Fibroblast of lung (primary cell): ENCODE measurements around the gene PPP1R16B.

Experiments
- CTCF ChIP-seq, 2 donors: IDR thresholded peaks in 1 of 2; conservative IDR thresholded peaks in 1 of 2; 1 replicate in 1 of 2; 2 replicates in 1 of 2; pipeline ENCODE4 v1.5.1; 2011 to 2012; ENCODE audit warnings: low read length in 2 of 2, control low read depth in 1 of 2, inconsistent platforms in 1 of 2, low read depth in 1 of 2, mild to moderate bottlenecking in 1 of 2
- EZH2 ChIP-seq: IDR thresholded peaks from 2 replicates; pipeline ENCODE4 v1.5.1; 2012; ENCODE audit warnings: low read length, control low read depth, mild to moderate bottlenecking; ENCODE audit errors: missing control alignments

- TF ChIP-seq CTCF (conservative IDR thresholded peaks at IDR 0.05 in 1 of 2, IDR thresholded peaks at IDR 0.05 in 1 of 2; ENCODE audit: low read depth in 1 of 2, low read length in 2 of 2) (no peak), EZH2 (no peak)
Measured at GRCh38 chr20:38791291-38791690, 14.2 kb upstream of the PPP1R16B start.
